HFF-Myc (cell line): ENCODE data around the gene TUBA1A.
"Not testable (repeated sequence)": the region's sequence is repeated elsewhere in the genome, so short reads cannot be mapped to it uniquely, and the experiment has no call there.

Experiments
- DNase-seq: peaks from one replicate; pipeline ENCODE4 v3.0.0-alpha.2; 2011; ENCODE audit warnings: low read depth; ENCODE audit errors: extremely low read depth
- H3K4me3 ChIP-seq: replicated peaks from 2 replicates; pipeline ENCODE4 v1.5.1; 2011; ENCODE audit warnings: low read depth, mild to moderate bottlenecking, control low read depth, low read length
- CTCF ChIP-seq: IDR thresholded peaks from 2 replicates; pipeline ENCODE4 v1.5.1; 2012; ENCODE audit warnings: mild to moderate bottlenecking, low read depth, low read length, control low read depth; ENCODE audit errors: missing control alignments

TUBA1A gene

GRCh38 chr12:49146406-49146805, 42.5 kb downstream of the TUBA1A start:
- DNase-seq = no peak
- TF ChIP-seq CTCF = no peak
- H3K4me3 ChIP-seq = no peak overlapping the region

DNA sequence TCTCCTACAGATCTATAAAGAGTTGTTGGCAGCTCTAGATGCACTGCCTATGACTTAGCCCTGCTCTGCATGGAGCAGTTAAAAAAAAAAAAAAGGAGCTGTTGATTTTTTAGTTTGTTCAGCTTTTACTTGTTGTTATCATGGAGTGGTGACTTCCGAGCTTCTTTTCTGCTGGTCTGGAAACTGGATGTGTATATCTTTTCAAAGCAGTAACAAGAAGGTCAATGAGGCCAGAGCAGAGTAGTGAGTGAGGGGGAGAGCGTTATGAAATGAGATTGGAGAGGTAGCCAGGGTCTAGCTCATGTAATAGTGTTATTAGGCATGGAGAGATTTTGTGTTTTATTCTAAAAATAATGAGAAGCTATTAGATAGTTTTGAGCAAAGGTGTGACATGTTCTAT, 44.5 kb downstream of the TUBA1A start:
- TF ChIP-seq CTCF = no peak
- H3K4me3 ChIP-seq = no peak overlapping the region
- no peak for DNase-seq

- H3K4me3 ChIP-seq = no peak overlapping the region
- DNase-seq = no peak
- TF ChIP-seq CTCF = no peak
These were observed 49.9 kb downstream of the TUBA1A start for GRCh38 chr12:49138999-49139398.

- no peak for TF ChIP-seq CTCF
- no peak for DNase-seq
- no peak overlapping the region for H3K4me3 ChIP-seq
These were observed 50.3 kb downstream of the TUBA1A start for GRCh38 chr12:49138587-49138986.

DNA sequence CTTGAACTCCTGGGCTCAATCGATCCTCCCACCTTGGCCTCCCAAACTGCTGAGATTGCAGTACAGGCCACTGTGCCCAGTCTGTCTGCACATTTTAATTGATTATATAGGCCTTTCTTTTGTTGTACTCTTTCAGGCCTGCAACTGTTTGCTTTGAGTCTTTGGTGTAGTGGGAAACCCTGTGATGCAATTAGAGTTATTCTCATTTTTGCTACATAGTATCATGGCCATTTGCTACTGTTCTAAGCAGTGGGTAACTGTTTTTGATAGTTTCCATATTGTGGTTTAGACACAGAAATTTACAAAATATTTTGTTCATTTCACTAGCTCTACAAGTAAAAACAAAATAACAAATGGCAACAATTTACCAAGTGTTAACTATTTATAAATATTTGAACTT, 51.4 kb downstream of the TUBA1A start:
- DNase-seq = no peak
- no peak for TF ChIP-seq CTCF
- no peak overlapping the region for H3K4me3 ChIP-seq

DNA sequence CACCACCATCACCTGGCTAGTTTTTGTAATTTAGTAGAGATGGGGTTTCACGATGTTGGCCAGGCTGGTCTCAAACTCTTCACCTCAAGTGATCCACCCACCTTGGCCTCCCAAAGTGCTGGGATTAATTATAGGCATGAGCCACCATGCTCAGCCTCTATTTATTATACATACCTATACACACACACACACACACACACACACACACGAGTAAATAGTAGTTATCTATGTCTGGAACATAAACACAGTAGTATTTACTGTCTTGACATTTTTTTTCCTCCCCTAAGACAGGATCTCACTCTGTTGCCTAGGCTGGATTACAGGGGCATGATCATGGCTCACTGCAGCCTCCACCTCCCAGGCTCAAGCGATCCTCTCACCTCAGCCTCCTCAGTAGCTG, 51.9 kb downstream of the TUBA1A start:
- DNase-seq, H3K4me3 ChIP-seq: not testable (repeated sequence)
